UCSD-AML1 (cell line): ENCODE measurements around the gene TARS2.

Experiments
- DNase-seq: peaks from one replicate; lab custom pipeline; 2025; ENCODE audit not compliant: unreplicated experiment; lab: John Stamatoyannopoulos, UW

Gene TARS2

DNA sequence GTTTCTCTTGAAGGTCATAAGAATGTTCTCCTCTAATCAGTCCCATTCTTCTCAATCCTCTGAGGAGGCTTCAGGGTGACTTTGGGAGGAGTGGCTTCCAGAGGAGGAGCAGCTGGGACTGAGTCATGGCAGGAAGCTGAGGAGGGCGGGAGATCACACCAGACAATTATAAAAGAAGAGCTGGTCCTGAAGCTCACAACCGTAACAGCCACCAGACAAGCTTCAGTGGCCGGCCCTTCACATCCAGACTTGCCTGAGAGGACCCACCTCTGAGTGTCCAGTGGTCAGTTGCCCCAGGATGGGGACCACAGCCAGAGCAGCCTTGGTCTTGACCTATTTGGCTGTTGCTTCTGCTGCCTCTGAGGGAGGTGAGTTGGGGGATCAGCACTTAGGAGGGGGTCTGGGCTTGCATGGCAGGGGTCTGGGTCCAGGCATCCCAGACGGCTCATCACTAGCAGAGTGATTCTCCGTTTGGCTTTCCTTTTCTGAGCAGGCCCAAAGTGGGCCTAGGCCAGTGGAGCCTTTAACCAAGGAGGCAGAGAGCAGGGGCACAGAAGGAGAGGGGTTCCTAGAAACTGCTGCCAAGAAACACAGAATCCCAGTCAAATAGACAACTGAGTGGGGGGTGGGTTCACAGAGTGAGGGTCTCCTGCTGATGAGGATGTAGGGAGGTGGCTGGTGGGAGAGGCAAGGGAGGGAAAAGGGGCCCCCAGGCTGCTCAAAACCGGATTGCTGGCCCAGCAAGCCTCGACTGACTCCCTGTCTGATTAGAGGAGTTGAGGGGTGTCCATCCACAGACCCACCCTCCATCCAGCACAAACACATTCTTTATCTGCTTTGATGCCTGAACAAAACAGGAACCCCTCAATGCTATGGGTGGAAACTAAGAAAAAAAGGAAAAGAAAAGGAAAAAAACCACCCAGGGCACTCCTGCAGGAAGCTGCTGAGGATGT lies 21.0 kb downstream of the TARS2 start, which contains the start of gene ECM1:
ECM1 (plus strand) TSS at position 198 of the 953 bp plus-strand sequence; CDS start at position 299, 101 bp downstream.
- peak; percentile 19 for DNase-seq

DNA sequence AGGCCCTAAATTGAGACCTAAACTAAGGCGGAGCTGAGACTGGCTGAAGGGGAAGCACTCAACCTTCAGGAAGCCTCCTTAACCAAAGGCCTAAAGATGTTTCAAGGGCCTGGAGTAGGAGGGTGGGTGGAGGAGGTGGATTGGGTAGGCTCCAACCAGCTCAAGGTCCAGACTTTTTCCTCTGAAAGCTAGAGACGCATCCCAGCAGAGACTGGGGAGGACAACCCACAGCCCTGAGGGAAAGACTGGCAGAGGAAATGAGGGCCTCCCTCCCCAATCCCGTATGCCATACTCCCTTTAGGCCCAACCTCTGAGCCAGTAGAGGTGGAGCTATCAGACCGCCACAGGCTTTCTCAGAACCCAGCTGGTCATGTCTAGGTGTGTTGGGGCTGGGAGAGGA lies 21.8 kb downstream of the TARS2 start:
- DNase-seq: peak; percentile 32

DNA sequence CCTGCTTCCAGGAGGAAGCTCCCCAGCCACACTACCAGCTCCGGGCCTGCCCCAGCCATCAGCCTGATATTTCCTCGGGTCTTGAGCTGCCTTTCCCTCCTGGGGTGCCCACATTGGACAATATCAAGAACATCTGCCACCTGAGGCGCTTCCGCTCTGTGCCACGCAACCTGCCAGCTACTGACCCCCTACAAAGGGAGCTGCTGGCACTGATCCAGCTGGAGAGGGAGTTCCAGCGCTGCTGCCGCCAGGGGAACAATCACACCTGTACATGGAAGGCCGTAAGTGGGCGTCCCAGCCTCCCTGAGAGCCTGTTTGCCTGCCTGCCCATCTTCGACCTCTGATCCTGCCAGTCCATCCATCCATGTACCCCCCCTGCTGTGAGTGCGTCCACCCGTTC lies 24.3 kb downstream of the TARS2 start:
- DNase-seq: no peak

DNA sequence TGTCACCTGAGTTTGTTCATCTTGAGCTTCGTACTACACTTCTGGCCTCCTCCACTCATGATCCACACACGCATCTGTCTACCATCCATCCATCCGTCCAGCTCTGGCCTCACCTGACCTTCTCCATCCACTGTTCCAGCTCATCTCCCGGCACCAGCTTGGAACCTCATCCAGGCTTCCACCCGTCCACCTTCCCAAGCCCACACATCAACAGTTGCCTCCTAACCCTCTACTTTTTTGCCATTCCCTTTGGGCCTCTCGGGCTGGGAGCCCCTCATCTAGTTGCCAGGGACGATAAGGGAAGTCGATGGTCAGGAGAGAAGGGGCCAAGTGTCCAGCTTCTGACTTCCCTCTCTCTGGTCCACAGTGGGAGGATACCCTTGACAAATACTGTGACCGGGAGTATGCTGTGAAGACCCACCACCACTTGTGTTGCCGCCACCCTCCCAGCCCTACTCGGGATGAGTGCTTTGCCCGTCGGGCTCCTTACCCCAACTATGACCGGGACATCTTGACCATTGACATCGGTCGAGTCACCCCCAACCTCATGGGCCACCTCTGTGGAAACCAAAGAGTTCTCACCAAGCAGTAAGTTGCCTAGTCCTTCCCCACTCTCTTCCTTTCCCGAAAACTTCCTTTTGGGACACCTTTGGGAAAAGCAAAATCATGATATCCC lies 24.9 kb downstream of the TARS2 start:
- no peak for DNase-seq

DNA sequence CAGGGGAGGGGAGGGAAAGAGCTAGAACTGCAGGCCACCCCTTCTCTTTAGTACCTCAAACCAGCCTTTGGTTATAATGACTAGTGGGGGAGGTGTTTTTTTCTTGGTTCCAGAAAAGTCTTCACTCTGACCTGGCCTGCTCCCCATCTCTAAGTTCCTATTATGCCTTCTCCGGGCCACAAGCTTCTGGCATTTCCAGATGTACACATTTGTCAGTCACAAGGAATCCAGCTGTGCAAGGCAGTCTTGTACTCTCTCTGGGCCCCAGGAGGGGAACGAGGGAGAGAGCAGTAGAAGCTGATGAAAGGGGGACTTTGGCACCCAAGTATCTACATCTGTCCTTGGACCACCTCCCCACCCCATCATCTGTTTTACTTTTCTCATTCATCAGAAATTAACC lies 25.6 kb downstream of the TARS2 start:
- no peak for DNase-seq

DNA sequence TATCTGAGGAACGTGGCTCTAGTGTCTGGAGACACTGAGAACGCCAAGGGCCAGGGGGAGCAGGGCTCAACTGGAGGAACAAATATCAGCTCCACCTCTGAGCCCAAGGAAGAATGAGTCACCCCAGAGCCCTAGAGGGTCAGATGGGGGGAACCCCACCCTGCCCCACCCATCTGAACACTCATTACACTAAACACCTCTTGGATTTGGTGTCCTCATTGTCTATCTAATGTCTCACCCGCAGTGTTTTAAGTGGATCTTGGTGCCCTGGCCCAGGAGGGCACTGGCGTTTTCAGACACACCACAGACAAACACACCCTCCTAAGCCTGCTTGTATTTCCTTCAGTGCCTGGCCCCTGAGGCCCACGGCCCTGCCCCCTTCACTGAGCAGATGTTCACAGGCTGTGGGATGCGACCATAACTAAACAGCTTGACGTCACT lies 26.2 kb downstream of the TARS2 start:
- no peak for DNase-seq

DNA sequence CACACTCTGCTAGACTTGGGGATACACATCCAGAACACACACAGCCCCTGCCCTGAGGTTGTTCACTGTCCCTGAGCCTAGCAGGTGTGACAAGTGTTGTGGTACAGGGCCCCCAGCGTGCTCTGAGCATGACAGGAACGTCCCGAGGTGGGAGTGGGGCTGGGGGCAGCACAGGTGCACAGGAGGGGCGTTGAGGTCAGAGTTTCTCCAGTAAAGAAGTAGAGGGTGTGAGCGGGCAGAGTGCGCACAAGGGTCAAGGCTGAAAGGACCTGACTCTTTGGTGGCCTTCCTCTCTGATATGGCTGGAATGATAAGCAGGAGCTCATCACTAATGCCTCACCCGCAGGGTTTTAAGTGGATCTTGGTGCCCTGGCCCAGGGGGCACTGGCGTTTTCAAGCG lies 27.0 kb downstream of the TARS2 start:
- no peak for DNase-seq

DNA sequence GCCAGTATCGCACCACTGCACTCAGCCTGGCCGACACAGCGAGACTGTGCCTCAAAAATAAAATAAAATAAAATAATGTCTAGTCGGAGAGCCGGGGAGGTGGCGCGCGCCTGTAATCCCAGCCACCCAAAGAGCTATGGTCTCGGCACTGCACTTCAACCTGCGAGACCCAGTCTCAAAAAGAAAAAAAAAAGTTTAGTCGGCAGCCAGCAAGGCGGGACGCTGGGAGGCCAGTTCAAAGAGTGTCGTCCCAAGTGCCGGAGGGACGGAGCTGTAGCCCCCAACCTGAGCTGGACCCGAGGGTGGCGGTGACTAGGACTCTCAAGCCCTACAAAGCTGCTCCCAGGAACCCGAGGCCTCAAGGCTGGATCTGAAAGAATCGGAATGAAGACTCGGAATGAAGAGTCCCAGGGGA lies 27.7 kb downstream of the TARS2 start:
- no peak for DNase-seq

DNA sequence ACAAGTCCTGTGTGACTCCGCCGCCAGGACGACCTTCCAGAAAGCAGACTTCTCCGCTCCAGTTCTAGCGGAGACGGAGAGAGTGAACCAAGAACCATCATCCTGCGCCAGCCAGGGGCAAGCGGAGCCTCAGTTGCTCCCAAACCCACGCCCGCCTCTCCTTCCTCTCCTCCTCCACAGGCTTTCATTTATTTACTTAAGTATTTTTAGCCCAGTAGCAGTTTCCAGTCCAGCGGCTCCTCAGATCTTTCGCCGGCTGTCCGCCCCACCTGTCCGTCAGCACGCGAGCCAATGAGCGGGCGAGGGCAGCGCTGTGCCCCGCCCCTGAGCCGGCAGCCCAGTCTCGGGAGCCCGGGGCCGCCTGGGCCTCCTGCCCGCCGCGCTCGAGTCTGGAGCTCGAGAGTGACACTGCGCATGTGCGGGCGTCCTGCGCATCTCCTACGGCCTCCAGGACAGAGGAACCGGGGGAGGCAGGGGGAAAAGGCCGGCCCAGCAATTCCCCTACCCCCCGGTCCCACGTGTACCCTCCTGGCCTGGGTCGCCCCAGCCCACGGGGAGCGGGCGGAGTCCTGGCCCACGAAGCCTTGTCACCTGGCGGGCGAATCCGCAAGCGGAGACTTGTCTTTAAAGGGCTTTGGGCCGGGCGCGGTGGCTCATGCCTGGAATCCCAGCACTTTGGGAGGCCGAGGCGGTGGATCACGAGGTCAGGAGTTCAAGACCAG lies 28.3 kb downstream of the TARS2 start, which contains the start of gene FALEC:
FALEC (plus strand) TSS at position 425 of the 722 bp plus-strand sequence.
- DNase-seq: peak; percentile 96

DNA sequence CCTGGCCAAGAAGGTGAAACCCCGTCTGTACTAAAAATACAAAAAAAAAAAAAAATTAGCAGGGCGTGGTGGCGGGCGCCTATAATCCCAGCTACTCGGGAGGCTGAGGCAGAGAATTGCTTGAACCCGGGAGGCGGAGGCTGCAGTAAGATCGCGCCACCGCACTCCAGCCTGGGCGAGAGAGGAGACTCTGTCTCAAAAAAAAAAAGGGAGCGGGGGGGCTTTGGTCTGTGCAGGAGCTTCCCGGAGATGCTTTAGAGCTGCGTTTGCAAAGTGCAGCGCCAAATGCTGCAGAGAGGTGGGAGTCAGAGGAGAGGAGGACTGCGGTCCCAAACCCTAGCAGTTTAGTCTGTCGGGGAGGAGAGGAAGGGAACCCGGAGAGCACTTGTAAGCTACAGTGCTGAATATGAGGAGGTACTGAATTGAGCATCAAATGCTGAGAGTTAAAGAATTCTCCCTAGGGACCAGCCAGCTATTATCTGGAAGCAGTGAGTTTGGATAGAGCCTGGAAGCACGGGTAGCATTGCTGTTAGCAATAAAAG lies 28.9 kb downstream of the TARS2 start:
- DNase-seq: peak; percentile 26

DNA sequence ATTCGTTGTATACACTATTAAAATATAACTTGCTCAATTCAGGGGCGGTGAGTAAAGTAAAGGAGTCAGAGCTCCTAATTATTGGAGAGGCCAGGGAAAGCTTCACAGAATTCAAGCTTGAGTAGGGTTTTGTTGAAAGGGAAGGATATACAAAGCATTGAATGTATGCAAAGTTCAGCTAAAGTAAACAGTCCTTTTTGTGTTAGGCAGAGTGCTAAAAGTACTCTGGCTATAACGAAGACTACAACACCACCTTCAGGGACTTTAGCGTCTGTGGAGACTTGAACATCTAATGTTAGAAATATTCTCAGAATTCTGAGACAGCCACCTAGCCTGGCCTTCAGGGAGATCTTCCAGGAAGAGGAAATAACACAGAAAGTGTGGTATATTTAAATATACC lies 29.4 kb downstream of the TARS2 start:
- no peak for DNase-seq

DNA sequence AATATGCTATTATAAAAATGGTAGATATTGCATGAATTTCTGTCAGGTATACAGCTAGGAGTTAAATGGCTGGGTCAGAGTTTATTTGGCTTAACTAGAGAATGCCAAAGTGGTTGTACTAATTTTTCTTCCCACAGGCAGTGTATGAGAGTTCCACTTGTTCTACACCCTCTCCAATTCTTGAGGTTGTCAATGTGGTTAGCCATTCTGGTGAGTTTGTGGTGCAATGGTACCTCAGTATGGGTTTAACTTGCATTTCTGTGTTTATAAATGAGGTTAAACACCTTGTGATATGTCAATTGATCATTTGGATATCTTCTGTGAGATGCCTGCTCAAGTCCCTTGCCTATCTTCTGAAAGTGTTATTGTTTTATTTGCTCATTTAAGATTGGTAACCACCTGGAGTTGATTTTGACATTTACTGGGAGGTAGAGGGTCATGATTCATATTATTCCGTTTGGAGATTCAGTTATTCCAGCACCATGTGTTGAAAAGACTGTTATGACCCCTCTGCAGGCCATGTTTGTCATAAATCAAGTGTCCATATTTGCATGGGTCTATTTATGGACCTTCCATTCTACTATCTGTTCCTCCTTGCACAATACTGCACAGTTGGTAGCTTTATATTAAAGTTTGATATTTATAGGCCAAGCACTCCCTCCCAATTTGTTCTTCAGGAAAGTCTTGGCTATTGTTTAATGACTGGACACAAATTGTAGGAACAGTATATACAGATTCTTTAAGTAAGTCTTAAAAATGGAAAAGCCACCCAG lies 34.2 kb downstream of the TARS2 start:
- DNase-seq: no peak

DNA sequence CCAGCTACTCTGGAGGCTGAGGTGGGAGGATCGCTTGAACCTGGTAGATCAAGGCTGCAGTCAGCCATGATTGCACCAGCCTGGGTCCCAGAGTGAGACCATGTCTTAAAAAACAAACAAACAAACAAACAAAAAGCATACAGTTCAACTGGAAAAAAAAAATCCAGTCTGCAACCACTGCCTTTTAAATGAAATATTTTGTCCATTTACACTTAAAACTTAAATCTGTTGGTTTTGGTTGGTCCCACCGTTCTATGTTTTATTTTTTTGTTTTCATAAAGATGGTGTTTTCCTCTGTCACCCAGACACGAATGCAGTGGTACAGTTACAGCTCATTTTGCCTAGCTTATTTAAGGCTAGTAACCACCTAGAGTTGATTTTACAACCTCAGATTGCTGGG lies 38.1 kb downstream of the TARS2 start:
- no peak for DNase-seq

DNA sequence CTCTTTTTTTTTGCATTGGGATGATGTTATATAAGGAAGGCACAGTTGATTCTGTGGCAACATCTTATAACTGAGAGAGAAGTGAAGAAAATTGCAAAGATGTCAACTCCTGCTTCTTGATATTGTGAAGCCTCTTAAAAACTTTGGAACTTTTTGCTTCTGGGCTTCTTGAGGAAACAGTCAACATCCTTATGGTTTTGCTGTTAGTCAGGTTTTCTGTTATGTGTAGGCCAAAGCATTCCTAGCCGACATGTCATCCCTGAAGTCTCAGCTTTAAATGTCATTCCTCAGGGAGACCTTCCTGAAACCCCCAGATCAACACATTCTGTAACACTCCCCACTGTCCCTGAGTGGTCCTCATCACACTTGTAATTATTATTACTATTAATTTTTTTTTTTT lies 41.0 kb downstream of the TARS2 start:
- no peak for DNase-seq

DNA sequence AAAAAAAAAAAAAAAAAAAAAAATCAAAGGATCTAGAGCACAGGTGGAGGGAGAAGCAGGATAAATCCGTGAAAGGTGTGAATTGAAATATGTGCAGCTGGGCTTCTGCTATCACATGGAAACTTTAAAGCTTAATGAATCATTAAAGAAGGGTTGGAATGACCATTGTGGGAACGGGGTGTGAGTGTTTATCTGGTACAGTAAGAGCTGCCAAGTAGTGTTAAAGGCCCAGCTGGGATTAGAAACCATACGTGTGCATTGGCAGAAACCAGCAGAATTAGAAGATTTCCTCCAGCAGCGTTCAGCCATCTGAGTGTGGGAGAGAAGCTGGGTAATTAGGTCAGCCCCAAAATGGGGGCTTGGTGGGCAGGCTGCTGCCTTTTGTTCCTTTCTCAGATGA lies 41.8 kb downstream of the TARS2 start:
- DNase-seq: no peak

DNA sequence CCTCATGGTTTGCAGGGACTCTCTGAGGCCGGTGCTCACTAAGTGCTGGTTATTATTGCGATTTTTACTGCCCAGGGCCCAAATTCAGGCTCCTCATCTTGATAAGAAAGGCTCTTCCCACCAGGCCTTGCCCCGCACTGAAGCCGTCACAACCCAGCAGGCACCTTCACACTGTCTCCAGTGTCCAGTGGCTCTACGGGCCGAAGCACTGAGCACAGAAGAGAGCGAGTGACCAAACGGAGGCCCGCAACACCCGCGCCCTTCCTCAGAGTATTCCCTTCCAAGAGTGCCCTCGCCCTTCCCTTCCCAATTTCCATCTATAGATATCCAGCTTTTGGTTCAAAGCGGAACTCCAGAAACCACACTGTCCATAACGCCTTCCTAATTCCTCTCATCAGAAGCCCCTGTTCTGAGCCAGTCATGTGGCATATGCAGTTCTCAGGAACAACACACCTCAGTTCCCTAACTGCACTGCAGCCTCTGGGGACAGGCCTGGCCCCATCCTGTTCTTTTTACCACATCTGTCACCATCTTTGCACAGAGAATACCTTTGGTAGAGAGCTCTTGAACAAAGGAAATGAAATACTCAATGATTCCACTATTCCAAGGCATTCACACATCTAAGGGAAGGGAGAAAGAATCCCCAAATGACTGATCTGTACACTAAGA lies 43.4 kb downstream of the TARS2 start:
- DNase-seq: no peak

DNA sequence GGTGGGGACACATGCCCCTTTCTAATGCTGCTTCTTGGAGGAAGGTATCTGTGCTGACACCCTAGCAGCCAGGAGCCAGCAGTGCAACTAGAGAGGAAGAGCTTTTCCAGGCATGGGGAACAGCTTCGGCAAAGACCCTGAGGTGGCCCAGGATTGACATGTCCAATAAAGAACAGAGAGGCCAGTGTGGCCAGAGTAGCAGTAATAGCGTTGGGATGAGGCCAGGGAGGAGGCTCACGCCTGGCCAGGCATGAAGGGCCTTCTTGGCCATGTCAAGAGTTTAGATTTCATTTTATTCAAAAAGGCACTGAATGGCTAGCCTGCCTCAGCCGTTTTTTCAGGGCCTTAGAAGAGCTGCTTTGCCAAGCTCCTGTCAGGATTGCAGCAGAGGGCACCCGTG lies 45.6 kb downstream of the TARS2 start:
- no peak for DNase-seq

DNA sequence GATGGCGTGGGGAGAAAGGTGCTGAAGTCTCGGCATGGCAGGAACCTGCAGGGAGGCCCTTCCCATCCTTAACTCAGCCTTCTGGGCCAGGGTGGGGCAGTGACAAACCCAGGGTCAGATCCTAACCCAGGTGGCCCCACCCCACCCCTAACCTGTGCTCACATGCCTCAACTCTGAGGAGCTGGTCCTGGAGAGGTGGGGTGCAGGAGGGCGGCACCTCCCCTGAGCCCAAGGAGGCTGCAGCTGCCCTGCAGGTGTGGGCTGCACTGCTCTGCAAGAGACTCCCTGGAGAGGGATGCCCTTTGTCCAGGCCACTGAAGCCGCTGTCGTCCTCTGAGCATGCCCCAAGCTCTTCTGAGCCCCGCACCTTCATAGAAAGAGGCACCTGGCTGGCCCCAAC lies 46.8 kb downstream of the TARS2 start:
- DNase-seq: no peak

DNA sequence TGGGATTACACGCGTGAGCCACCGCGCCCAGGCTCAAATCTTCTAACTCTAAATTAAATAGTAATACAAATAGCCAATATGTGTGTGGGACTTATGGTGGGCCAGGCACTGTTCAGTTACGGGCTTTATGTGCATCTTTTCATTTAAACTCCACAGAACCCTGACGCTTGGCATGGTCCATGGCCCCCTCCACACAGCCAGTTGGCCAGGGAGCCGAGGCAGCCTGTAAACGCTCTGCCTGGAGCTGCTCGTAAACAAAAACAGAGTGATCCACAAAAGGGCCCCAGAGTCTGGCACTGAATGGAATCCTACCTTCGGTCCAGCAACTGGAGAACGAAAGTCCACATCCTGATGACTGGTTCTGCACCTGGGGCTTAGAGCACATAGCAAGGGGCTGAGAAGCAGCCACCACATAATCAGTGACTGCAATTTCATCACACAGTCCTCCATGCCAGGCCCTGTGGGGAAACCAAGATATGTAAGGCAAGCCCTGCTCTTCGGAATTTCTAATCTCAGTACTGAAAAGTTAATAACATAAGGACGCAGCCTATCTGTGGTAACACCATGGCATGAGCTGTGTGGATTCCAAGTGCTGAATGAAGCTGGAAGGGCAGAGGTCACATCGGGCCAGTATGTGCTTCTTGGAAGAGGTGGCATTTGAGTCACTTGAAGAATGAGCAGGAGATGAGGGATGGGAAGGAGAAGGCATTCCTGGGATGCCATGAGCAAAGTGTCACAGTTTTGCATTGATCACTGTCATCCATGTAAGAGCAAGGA lies 48.5 kb downstream of the TARS2 start:
- no peak for DNase-seq
